Endothelial cell of umbilical vein (primary cell): ENCODE measurements around the gene OR3A2. TPM values are rescaled to one million over a fixed set of nuclear protein-coding genes. Genes with fewer than 3 reads are reported as not detected.
"Not testable (repeated sequence)": the region's sequence is repeated elsewhere in the genome, so short reads cannot be mapped to it uniquely, and the experiment has no call there.

Experiments
- BruUV-seq: library from RNA; stranded (reverse); fragments of 400-500 nt; replicated peaks from 2 replicates; lab custom pipeline; 2021; lab: Mats Ljungman, UMichigan
- CTCF ChIA-PET: fragments of 300-600, 350-600 bp; sonication (Branson Sonifier 250); formaldehyde crosslinking; loops from one replicate; lab custom pipeline; 2021; ENCODE audit warnings: antibody characterized with exemption, inconsistent platforms; lab: Charles Lee
- POLR2A ChIA-PET: fragments of 300-600, 350-600 bp; sonication (Branson Sonifier 250); formaldehyde crosslinking; loops from one replicate; lab custom pipeline; 2021; ENCODE audit warnings: antibody characterized with exemption, inconsistent platforms; lab: Charles Lee
- DNase-seq: peaks from one replicate; pipeline ENCODE4 v3.0.0-alpha.2; 2011; ENCODE audit warnings: low read depth, low spot score
- FAIRE-seq: peaks from 2 replicates; lab custom pipeline; 2011; peaks lifted over from hg19 to GRCh38; lab: Jason Lieb, UNC
- H2AFZ ChIP-seq: 2 replicates; pipeline ENCODE4 v1.6.0; 2012; ENCODE audit warnings: low read depth, low read length, control low read depth, inconsistent platforms
- H3K27ac ChIP-seq: 2 replicates; pipeline ENCODE4 v1.5.1; 2011; ENCODE audit warnings: low read depth, mild to moderate bottlenecking, control low read depth, low read length, moderate library complexity; ENCODE audit not compliant: insufficient read depth
- H3K27me3 ChIP-seq, 2 experiments: 2 replicates each; pipeline versions ENCODE4 v1.6.0 to v1.6.1; 2011; ENCODE audit warnings: low read length in 2 of 2, mixed read lengths in 1 of 2; ENCODE audit not compliant: control insufficient read depth in 2 of 2, insufficient read depth in 2 of 2
- H3K36me3 ChIP-seq, 2 experiments: 2 replicates in 1 of 2; 3 replicates in 1 of 2; pipeline ENCODE4 v1.5.1; 2011; ENCODE audit warnings: low read length in 2 of 2, mild to moderate bottlenecking in 1 of 2, moderate library complexity in 1 of 2; ENCODE audit not compliant: control insufficient read depth in 2 of 2, insufficient read depth in 2 of 2; ENCODE audit errors: extremely low read depth in 1 of 2
- H3K4me1 ChIP-seq: 3 replicates; pipeline ENCODE4 v1.5.1; 2011; ENCODE audit warnings: mild to moderate bottlenecking, low read length; ENCODE audit not compliant: control insufficient read depth, insufficient read depth; ENCODE audit errors: extremely low read depth
- H3K4me2 ChIP-seq: 2 replicates; pipeline ENCODE4 v1.6.1; 2011; ENCODE audit warnings: low read length, control low read depth, mixed read lengths; ENCODE audit not compliant: insufficient read depth
- H3K4me3 ChIP-seq, 3 experiments: fragments of 200-600 bp in 1 of 3; sonication (generic), shearing (Covaris generic) in 1 of 3; replicated peaks in 1 of 3; 2 replicates each; pipeline ENCODE4 v1.5.1; 2011 to 2016; ENCODE audit warnings: control low read depth in 3 of 3, low read length in 3 of 3, mild to moderate bottlenecking in 2 of 3, inconsistent platforms in 1 of 3, low read depth in 1 of 3, moderate library complexity in 1 of 3; ENCODE audit not compliant: insufficient read depth in 1 of 3
- H3K79me2 ChIP-seq: 2 replicates; pipeline ENCODE4 v1.6.0; 2012; ENCODE audit warnings: low read length, inconsistent platforms; ENCODE audit not compliant: control insufficient read depth, insufficient read depth
- H3K9ac ChIP-seq: replicated peaks from 2 replicates; pipeline ENCODE3; 2011; ENCODE audit warnings: low read length, control low read depth; ENCODE audit not compliant: insufficient read depth; ENCODE audit errors: extremely low read depth
- H3K9me1 ChIP-seq: replicated peaks from 3 replicates; pipeline ENCODE4 v1.6.0; 2011; ENCODE audit warnings: mild to moderate bottlenecking, low read length; ENCODE audit not compliant: control insufficient read depth, insufficient read depth; ENCODE audit errors: extremely low read depth
- H3K9me3 ChIP-seq: replicated peaks from 2 replicates; pipeline ENCODE4 v1.5.1; 2012; ENCODE audit warnings: low read length, inconsistent platforms; ENCODE audit not compliant: control insufficient read depth, insufficient read depth
- H4K20me1 ChIP-seq: replicated peaks from 2 replicates; pipeline ENCODE3; 2011; ENCODE audit warnings: mild to moderate bottlenecking, low read length; ENCODE audit not compliant: control insufficient read depth, insufficient read depth; ENCODE audit errors: extremely low read depth
- CTCF ChIP-seq, 2 donors: IDR thresholded peaks; 1 replicate in 1 of 2; 2 replicates in 1 of 2; pipeline ENCODE4 v1.5.1; 2011; ENCODE audit warnings: low read length in 2 of 2, mild to moderate bottlenecking in 2 of 2, moderate library complexity in 2 of 2, control low read depth in 1 of 2, inconsistent platforms in 1 of 2, low read depth in 1 of 2; ENCODE audit not compliant: insufficient read depth in 1 of 2; ENCODE audit errors: extremely low read depth in 1 of 2
- EZH2 ChIP-seq: IDR thresholded peaks from 2 replicates; pipeline ENCODE4 v1.6.1; 2012; ENCODE audit warnings: borderline replicate concordance, low read depth, mild to moderate bottlenecking, moderate library complexity, low read length, inconsistent platforms; ENCODE audit not compliant: severe bottlenecking
- FOS ChIP-seq: IDR thresholded peaks from 2 replicates; pipeline ENCODE4 v1.6.1; 2011; ENCODE audit warnings: mild to moderate bottlenecking, low read length, moderate library complexity, borderline replicate concordance; ENCODE audit not compliant: insufficient read depth
- GATA2 ChIP-seq: IDR thresholded peaks from 2 replicates; pipeline ENCODE4 v1.7.0; 2011; ENCODE audit warnings: low read depth, mild to moderate bottlenecking, moderate library complexity, mixed read lengths, low read length; ENCODE audit not compliant: insufficient read length, insufficient read depth
- JUN ChIP-seq: IDR thresholded peaks from 2 replicates; pipeline ENCODE4 v1.6.1; 2011; ENCODE audit warnings: borderline replicate concordance, low read depth; ENCODE audit not compliant: insufficient read length, insufficient read depth
- MYC ChIP-seq: IDR thresholded peaks from one replicate; pipeline ENCODE4 v1.6.1; 2011; ENCODE audit warnings: mild to moderate bottlenecking, low read depth, low read length
- POLR2A ChIP-seq: IDR thresholded peaks from 2 replicates; pipeline ENCODE4 v1.6.1; 2012; ENCODE audit warnings: low read depth, mild to moderate bottlenecking, control low read depth, low read length
- POLR2AphosphoS5 ChIP-seq: IDR thresholded peaks from 2 replicates; pipeline ENCODE4 v1.6.1; 2012; ENCODE audit warnings: low read depth, mild to moderate bottlenecking, control low read depth, low read length, moderate library complexity; ENCODE audit not compliant: insufficient read depth
- dilution Hi-C: fragments of 300-500 bp; cut with MboI; formaldehyde crosslinking; loops from one replicate; pipeline ENCODE4 v1.15.0; 2019; ENCODE audit warnings: low sequenced_read_pairs; ENCODE audit not compliant: extremely low pct_ligation_motif_present
- intact Hi-C: fragments of 100-400 bp; cut with micrococcal nuclease; formaldehyde crosslinking; loops from one replicate; pipeline ENCODE4 v1.10.0; 2022
- polyA plus RNA-seq, 4 experiments: library from polyadenylated mRNA; depleted of rRNA in 3 of 4; stranded (reverse) in 3 of 4; unstranded in 1 of 4; fragments of >200 nt; gene quantifications; 2 replicates each; pipeline versions ENCODE4 v1.2.1 to v1.2.3, GENCODE V29; 2011 to 2012; ENCODE audit warnings: missing spikeins in 1 of 4
- total RNA-seq: library from RNA; stranded (reverse); gene quantifications from 2 replicates; pipeline ENCODE4 v1.2.3, GENCODE V29; 2021
- TF ChIP-seq, protein P1 (sequence below): IDR thresholded peaks from 2 replicates; pipeline ENCODE4 v1.6.1; 2011; ENCODE audit not compliant: insufficient read depth, insufficient read length

The OR3A2 gene
- total and polyA plus RNA-seq, 2 donors (not counting 3 experiments of a cell fraction or from before 2014, with no cell fraction given) = 0.10 TPM; not detected in 1

- TF ChIP-seq MYC = no peak
- no peak for TF ChIP-seq CTCF (IDR thresholded peaks at IDR 0.05; ENCODE audit: extremely low read depth in 1 of 2, insufficient read depth in 1 of 2, low read depth in 1 of 2, low read length in 2 of 2)
- no peak for TF ChIP-seq FOS
- no peak for TF ChIP-seq POLR2A
- TF ChIP-seq POLR2AphosphoS5 = no peak
- TF ChIP-seq EZH2 = no peak
- TF ChIP-seq JUN = no peak
- TF ChIP-seq GATA2 = no peak
- TF ChIP-seq, protein P1, sequence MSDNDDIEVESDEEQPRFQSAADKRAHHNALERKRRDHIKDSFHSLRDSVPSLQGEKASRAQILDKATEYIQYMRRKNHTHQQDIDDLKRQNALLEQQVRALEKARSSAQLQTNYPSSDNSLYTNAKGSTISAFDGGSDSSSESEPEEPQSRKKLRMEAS = no peak
- Histone ChIP-seq H3K9me3 (peaks cover 2% of the 10 kb centered on the region), H2AFZ (no peak within 1 kb of the TSS), H3K4me3 (no peak within 1 kb of the TSS), H3K79me2 (no peaks in the 10 kb centered on the region), H3K27ac (no peak within 1 kb of the TSS), H3K4me1 (no peaks in the 10 kb centered on the region), H3K9me1 (no peaks in the 10 kb centered on the region), H4K20me1 (no peaks in the 10 kb centered on the region), H3K9ac (no peak within 1 kb of the TSS), H3K4me2 (no peak within 1 kb of the TSS), H3K27me3 (no peaks in the 10 kb centered on the region), H3K36me3 (no peaks in the 10 kb centered on the region)
- dilution Hi-C loops (no loop called here), intact Hi-C loops (no loop called here)
- ChIA-PET CTCF (no interaction called here), POLR2A (no interaction called here)
- DNase-seq (no peak), FAIRE-seq (no peak)
- BruUV-seq = no TSS peak
These were observed 47.6 kb upstream of the OR3A2 start, which contains the start of gene OR1E2 for GRCh38 chr17:3433741-3434140. TSS of gene OR1E2 (minus strand) at chr17:3433841. CDS start at chr17:3433841, 0 bp downstream.

GRCh38 chr17:3433215-3433614, 47.1 kb upstream of the OR3A2 start:
- H3K27me3 ChIP-seq, H3K4me2 ChIP-seq, H3K79me2 ChIP-seq, DNase-seq, H3K4me1 ChIP-seq, H4K20me1 ChIP-seq, CTCF ChIA-PET, POLR2A ChIA-PET, H2AFZ ChIP-seq, H3K9me3 ChIP-seq, H3K9ac ChIP-seq, H3K9me1 ChIP-seq, FAIRE-seq, dilution Hi-C loops, intact Hi-C loops, H3K36me3 ChIP-seq, BruUV-seq, H3K27ac ChIP-seq, H3K4me3 ChIP-seq: not testable (repeated sequence)
